ENCODE data around the gene CIROP. TPM values are rescaled to one million over a fixed set of nuclear protein-coding genes. Genes with fewer than 3 reads are reported as not detected.
A peak's percentile ranks its signal among the peaks of the same experiment; 100 is the strongest.

Gene CIROP
- total RNA-seq, result not detected
- long read RNA-seq, result 0 reads

DNA sequence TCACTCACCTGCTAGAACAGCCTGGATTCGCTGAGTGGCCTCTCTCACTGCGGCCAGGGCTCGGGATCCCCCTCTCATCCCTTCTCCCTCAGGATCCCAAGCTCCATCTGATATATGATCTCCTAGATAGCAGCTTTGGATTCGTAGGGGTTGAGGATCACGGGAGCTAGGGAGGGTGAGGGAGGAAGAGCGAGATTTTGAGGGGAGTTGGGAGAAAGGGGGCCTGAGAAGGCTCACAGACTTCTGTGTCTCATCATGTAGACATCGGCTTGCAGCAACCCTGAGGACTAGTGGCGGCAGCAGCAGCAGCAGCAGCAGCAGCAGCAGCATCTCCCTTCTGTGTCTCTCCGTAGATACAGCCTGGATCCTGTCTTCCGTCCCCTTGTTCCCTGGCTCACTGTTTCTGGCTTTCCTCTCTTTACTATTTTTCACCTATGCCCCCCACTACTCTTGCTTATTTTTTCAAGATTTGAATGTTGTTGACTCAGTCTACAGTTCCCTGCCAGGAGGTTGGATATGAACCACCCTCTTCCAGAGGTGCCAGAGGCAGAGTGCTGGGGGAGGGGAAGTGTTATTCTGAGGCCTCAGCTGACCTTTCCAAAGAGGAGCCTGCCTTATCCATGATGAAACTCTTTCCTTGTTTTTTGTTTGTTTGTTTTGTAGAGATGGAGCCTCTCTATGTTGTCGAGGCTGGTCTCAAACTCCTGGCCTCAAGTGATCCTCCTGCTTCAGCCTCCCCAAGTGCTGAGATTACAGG is at the start of gene CIROP:
CIROP (minus strand) TSS at position 399 of the 757 bp plus-strand sequence; CDS start at position 330, 69 bp downstream.
- ATAC-seq (ENCODE audit: poor library complexity) (no peak), DNase-seq (no peak)
- intact Hi-C loops (cut with DNase I), result loop anchor here (5.0 kb wide), 1 partner anchor 37 kb away; no protein-coding TSS in a partner anchor

DNA sequence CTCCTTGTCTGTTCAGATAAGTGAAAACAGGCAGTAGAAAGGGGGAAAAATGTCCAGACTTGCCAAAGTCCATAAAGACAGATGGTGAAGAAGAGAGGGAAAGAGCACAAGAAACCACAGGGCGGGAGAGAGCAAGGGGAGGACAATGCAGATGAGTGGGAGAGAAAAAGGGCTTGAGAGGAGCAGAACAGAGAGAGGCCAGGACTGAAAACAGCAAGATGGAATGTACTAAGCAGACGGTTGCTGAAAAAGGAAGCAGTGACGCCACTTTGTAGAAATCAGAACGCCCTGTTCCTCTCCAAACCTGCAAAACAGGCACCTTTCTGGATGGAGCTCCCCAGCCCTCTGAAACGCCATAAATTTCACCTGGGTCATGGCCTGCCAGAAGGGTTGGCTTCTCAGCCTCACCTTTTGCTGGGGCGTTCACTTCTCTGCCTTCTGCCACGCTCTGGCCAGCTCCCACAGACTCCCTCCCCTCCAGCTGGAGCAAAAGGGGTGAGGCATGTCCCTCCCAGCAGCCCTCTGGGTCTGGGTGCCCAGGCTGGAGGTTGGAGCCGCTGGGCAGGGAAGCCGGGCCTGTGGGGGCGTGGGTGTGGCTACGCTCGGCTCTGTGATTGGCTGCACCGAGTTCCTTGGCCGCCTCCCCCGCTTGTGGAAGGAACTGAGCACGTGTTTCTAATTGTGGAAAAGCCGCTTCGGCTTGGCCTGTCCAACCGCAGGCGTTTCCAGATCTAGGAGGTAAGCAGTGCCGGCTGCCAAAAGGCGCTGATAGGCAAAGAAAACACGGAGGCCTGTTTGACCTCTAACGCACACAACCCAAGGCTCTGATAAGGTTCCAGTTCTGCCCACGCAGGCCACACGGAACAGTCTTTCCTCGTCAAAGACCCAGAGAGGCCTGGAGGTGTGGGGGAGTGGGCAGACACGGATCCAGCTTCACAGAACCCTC is 49.3 kb upstream of the CIROP start:
- intact Hi-C loops (cut with DNase I), result no loop called here
- peak; percentile 95 for DNase-seq
- ATAC-seq (ENCODE audit: poor library complexity), result peak; percentile 89

GRCh38 chr14:23151342-23151741 is 46.6 kb upstream of the CIROP start:
- ATAC-seq (ENCODE audit: poor library complexity), result no peak
- intact Hi-C loops (cut with DNase I), result no loop called here
- no peak for DNase-seq

DNA sequence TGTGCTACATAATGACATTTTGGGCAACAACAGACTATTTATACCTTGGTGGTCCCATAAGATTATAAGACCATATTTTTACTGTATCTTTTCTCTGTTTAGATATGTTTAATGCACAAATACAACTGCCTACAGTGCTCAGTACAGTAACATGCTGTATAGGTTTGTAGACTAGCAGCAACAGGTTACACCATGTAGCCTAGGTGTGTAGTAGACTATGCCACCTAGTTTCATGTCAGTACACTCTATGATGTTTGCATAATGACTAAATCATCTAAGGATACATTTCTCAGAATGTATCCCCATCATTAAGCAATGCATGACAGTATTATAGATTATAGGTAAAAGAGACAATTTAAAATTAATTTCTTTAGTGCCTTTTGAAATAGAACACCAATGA is 45.0 kb upstream of the CIROP start:
- DNase-seq (no peak), ATAC-seq (ENCODE audit: poor library complexity) (no peak)
- intact Hi-C loops (cut with DNase I), result no loop called here

GRCh38 chr14:23148591-23149249 is 43.9 kb upstream of the CIROP start:
- ATAC-seq (ENCODE audit: poor library complexity) (no peak), DNase-seq (no peak)
- intact Hi-C loops (cut with DNase I), result no loop called here

DNA sequence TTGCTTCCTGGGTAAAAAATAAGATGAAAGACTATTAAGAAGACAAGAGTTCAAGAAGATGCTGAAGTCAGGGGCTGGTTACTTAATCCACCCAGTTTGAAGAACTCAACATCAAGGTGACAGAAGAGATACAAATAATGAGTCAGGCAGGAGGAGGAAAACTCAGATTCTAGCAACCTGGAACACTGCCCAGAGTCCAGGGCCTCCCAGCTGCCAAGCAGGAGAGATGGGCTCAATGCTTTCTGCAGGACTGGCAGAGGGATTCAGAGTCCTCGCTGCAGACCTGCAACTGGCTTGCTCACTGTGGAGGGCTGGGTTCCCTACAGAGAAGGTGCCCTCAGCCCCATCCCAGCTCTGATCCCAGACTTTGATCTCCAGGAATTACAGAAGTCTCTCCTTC is 42.9 kb upstream of the CIROP start:
- DNase-seq, result no peak

GRCh38 chr14:23146980-23147379 is 42.2 kb upstream of the CIROP start:
- intact Hi-C loops (cut with DNase I), result no loop called here
- DNase-seq (no peak), ATAC-seq (ENCODE audit: poor library complexity) (no peak)

More for the DNA sequence above, 42.9 kb upstream of the CIROP start:
- intact Hi-C loops (cut with DNase I), result no loop called here
- ATAC-seq (ENCODE audit: poor library complexity), result peak; percentile 42

DNA sequence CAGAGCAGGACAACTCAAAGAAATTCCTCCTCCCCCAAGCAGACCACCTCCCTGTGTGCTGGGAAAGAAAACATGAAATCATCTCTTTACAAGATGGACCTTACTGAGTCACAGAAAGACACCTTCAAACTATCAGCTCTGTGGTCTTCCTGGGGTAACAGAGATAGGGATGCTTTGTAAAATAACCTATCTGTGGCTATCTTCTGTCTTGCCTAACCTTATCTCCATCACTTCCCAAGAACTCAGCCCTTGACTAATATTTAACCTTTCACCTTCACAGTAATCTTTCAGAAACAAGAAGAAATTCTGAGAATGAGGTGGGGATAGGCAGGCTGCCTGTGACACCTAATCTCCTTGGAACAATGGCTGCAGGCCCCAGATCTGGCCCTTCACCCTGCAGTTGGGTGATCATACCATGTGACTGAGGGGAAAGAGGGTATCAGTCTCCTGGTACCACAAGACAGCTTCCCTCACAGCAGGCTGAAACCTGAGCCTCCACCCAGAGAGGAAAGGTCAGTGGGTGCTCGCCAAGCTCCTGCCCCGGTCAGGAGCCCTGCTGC is 41.6 kb upstream of the CIROP start:
- no peak for ATAC-seq (ENCODE audit: poor library complexity)
- DNase-seq, result no peak
- intact Hi-C loops (cut with DNase I), result no loop called here

DNA sequence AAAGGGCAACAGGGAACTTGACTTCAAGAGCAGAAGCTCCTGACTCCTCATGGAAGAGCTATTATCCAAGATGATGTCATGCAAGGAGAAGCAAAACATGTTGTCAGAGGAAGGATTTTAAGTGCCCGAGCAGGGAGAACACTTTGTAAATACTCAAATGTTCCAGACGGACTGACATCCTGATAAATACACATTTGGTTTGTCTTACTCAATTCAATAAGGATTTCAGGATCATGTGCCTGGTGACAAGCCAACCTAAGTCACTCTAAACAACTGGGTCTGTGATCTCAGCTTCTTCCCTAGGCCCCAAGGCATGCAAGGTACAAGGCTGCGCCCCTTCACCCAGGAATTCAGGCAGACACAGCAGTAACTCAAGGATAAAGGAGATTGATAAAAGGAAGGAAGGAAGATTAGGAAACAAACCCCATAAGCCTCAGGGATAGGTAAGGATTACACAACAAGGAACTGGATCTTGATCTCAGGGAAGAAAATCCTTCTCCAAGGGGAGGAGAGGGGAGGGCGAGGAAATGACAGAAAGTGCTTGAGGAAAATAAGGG is 41.1 kb upstream of the CIROP start:
- DNase-seq, result no peak
- ATAC-seq (ENCODE audit: poor library complexity), result peak; percentile 3

DNA sequence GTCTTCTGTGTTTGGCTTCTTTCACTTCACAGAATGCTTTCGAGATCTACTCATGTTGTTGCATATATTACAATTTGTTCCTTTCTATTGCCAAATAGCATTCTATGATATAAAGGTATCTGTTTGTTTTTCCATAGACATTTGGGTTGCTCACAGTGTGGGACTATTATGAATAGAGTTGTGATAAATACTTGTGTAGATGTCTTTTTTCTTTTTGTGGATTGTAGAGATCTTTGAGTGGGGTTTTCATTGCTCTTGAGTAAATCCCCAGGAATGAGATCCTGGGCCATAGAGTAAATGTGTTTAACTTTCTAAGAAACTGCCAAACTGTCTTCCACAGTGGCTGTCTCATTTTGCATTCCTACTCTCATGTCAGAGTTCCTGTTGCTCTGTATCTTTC is 39.1 kb upstream of the CIROP start:
- no peak for ATAC-seq (ENCODE audit: poor library complexity)
- intact Hi-C loops (cut with DNase I), result no loop called here
- no peak for DNase-seq

More for the DNA sequence above, 41.1 kb upstream of the CIROP start:
- intact Hi-C loops (cut with DNase I), result no loop called here

DNA sequence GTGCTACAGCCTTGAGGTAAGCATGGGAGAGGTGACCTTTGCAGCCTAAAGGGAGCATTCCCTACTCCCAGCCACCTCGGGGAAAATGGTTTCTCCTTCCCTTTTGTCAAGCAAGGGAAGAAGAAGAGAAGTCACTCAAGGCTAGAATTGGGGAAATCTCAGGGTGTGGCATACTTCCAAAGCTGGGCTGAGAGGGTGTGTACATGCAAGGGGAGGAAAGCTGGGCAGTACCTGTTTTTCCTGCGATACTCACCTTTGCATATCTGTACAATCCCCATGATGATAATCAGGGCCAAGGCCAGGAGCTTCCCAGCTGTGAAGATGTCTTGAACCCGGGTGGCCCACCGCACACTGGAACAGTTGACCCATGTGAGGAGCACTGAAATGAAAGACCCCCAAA is 38.0 kb upstream of the CIROP start:
- DNase-seq (no peak), ATAC-seq (ENCODE audit: poor library complexity) (no peak)
- intact Hi-C loops (cut with DNase I), result no loop called here

- intact Hi-C loops (cut with DNase I), result no loop called here
- ATAC-seq (ENCODE audit: poor library complexity) (peak; percentile 90), DNase-seq (peak; percentile 87)
Measured at GRCh38 chr14:23141706-23142444, 37.1 kb upstream of the CIROP start.

DNA sequence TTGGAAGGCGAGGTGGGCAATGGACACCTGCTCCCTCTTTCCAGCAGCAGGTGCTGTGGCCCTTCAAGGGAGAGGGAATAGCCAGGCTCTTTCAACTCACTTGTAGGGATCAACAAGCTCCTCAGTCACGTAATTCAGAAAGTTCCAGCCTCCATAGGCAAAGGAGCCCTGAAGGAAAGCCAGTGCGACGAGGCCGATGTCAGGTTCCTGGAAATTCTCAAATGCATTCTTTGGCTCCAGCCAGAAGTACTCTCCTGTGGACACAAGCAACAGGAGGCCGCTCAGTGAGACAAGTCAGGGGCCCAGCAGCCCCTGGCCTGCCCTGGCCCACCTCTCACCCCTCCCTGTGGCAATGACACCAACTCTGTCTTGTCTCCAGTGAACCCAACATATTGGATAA is 35.6 kb upstream of the CIROP start:
- ATAC-seq (ENCODE audit: poor library complexity) (no peak), DNase-seq (no peak)
- intact Hi-C loops (cut with DNase I), result no loop called here

DNA sequence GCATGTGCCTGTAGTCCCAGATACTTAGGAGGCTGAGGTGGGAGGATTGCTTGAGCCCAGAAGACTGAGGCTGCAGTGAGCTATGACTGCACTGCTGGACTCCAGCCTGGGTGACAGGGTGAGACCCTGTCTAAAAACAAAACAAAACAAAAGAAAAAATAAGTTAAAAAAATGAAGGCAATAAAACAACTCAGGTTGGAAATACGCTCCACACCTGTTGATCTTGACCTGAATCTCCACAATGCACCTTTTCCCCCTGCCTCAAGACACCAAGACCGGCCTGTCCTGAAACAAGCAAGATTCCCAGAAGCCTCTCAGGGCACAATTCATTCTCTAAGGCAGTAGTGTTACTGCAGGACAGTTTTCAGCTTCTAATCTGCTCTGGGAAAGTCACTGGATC is 35.1 kb upstream of the CIROP start:
- DNase-seq, result no peak
- intact Hi-C loops (cut with DNase I), result no loop called here
- ATAC-seq (ENCODE audit: poor library complexity), result no peak

GRCh38 chr14:23137813-23138535 is 33.2 kb upstream of the CIROP start:
- DNase-seq, result no peak
- intact Hi-C loops (cut with DNase I), result no loop called here
- ATAC-seq (ENCODE audit: poor library complexity), result no peak

GRCh38 chr14:23137192-23137812 is 32.5 kb upstream of the CIROP start:
- ATAC-seq (ENCODE audit: poor library complexity), result peak; percentile 49
- DNase-seq, result no peak
- intact Hi-C loops (cut with DNase I), result no loop called here

DNA sequence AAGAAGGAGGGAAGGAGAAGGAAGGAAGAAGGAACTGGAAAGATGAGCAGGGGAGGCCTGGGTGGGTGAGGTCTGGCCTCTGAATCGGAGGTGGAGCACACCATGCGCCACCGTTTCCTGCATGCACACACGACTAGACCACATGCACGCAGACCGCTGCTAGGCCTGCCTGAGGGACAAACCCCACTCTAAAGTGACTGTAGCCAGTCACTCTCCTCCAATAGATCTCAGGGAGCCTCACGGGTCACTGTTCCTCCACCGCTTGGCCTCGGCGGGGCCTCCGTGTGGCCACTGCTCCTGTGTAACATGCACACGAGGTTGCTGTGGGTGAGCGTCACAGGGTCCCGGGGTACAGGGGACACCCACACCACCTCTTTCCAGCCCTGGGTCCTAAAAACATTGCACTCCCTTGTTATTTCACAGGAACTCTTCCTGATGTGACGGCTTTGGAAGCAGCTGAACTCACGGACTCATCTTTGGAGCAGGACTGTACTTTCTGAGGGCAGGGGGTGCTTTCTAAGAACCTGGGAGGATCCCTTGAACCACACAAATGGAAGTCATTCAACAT is 31.9 kb upstream of the CIROP start:
- no peak for DNase-seq
- ATAC-seq (ENCODE audit: poor library complexity), result no peak
- intact Hi-C loops (cut with DNase I), result no loop called here

Data from Right ventricle myocardium superior (tissue), 1 donor.